Neural progenitor cell (in vitro differentiated cells): ENCODE data around the gene MAP2K1. TPM values are rescaled to one million over a fixed set of nuclear protein-coding genes. Genes with fewer than 3 reads are reported as not detected.
"Not testable (repeated sequence)": the region's sequence is repeated elsewhere in the genome, so short reads cannot be mapped to it uniquely, and the experiment has no call there.

Experiments
- DNase-seq: peaks from one replicate; pipeline ENCODE4 v3.0.0-alpha.2; 2016; ENCODE audit warnings: low spot score
- H2AFZ ChIP-seq: fragments of 200-600 bp; sonication (generic); replicated peaks from 2 replicates; pipeline ENCODE4 v1.6.1; 2016; ENCODE audit warnings: antibody characterized with exemption
- H3F3A ChIP-seq: fragments of 200-600 bp; sonication (generic); 2 replicates; pipeline ENCODE4 v1.6.1; 2016; ENCODE audit warnings: antibody characterized with exemption, low read depth
- H3K27ac ChIP-seq: fragments of 200-600 bp; sonication (generic); 2 replicates; pipeline ENCODE4 v1.5.1; 2016; ENCODE audit warnings: mild to moderate bottlenecking
- H3K27me3 ChIP-seq: fragments of 200-600 bp; sonication (generic); 2 replicates; pipeline ENCODE4 v1.6.1; 2016; ENCODE audit warnings: mild to moderate bottlenecking, moderate library complexity
- H3K36me3 ChIP-seq: fragments of 200-600 bp; sonication (generic); 2 replicates; pipeline ENCODE4 v1.5.1; 2016
- H3K4me1 ChIP-seq: fragments of 200-600 bp; sonication (generic); 2 replicates; pipeline ENCODE4 v1.6.1; 2016; ENCODE audit warnings: mixed run types
- H3K4me2 ChIP-seq: fragments of 200-600 bp; sonication (generic); 2 replicates; pipeline ENCODE4 v1.6.1; 2016
- H3K4me3 ChIP-seq: fragments of 200-600 bp; sonication (generic); 2 replicates; pipeline ENCODE4 v1.5.1; 2016
- H3K79me2 ChIP-seq: fragments of 200-600 bp; sonication (generic); 2 replicates; pipeline ENCODE4 v1.6.1; 2016; ENCODE audit warnings: low read depth
- H3K9ac ChIP-seq: fragments of 200-600 bp; sonication (generic); 2 replicates; pipeline ENCODE4 v1.6.1; 2016
- H3K9me3 ChIP-seq: fragments of 200-600 bp; sonication (generic); 2 replicates; pipeline ENCODE4 v1.5.1; 2016; ENCODE audit warnings: low read depth
- H4K20me1 ChIP-seq: fragments of 200-600 bp; sonication (generic); 2 replicates; pipeline ENCODE4 v1.6.1; 2016; ENCODE audit warnings: low read depth
- H3K27ac Mint-ChIP-seq: 3 replicates; pipeline ENCODE4 v1.8.0; 2021; ENCODE audit warnings: mixed read lengths
- H3K27me3 Mint-ChIP-seq: 2 replicates; pipeline ENCODE4 v1.8.0; 2022; ENCODE audit warnings: low read depth, mild to moderate bottlenecking, inconsistent platforms, moderate library complexity, mixed read lengths; ENCODE audit not compliant: insufficient read depth
- H3K36me3 Mint-ChIP-seq: 3 replicates; pipeline ENCODE4 v1.8.0; 2021; ENCODE audit warnings: mixed read lengths
- H3K4me1 Mint-ChIP-seq: 3 replicates; pipeline ENCODE4 v1.8.0; 2021; ENCODE audit warnings: mixed read lengths
- H3K4me3 Mint-ChIP-seq: 3 replicates; pipeline ENCODE4 v1.8.0; 2021; ENCODE audit warnings: mild to moderate bottlenecking, moderate library complexity, mixed read lengths
- H3K9me3 Mint-ChIP-seq: 3 replicates; pipeline ENCODE4 v1.8.0; 2020; ENCODE audit warnings: mixed read lengths
- CTCF ChIP-seq: fragments of 200-600 bp; sonication (generic); IDR thresholded peaks from 2 replicates; pipeline ENCODE4 v1.5.1; 2017; ENCODE audit warnings: antibody characterized with exemption, mild to moderate bottlenecking
- EZH2 ChIP-seq: fragments of 200-600 bp; sonication (generic); IDR thresholded peaks from 2 replicates; pipeline ENCODE4 v1.6.1; 2017; ENCODE audit warnings: antibody characterized with exemption, mild to moderate bottlenecking, moderate library complexity
- EZH2phosphoT487 ChIP-seq: fragments of 200-600 bp; sonication (generic); IDR thresholded peaks from 2 replicates; pipeline ENCODE4 v1.6.1; 2017; ENCODE audit warnings: antibody characterized with exemption
- total RNA-seq: library from RNA; depleted of rRNA; stranded (reverse); fragments of >200 nt; gene quantifications from 2 replicates; pipeline ENCODE4 v1.2.3, GENCODE V29; 2015; ENCODE audit warnings: low replicate concordance

The MAP2K1 gene
- total RNA-seq, 1 donor from 2014 or later = 55.2 TPM

GRCh38 chr15:66462627-66463026 lies 75.9 kb downstream of the MAP2K1 start:
- Mint-ChIP-seq H3K4me3 (no peak overlapping the region), H3K4me1 (no peaks in the 10 kb centered on the region), H3K9me3 (peaks cover 7% of the 10 kb centered on the region), H3K27me3 (no peaks in the 10 kb centered on the region), H3K36me3 (peaks cover 23% of the 10 kb centered on the region), H3K27ac (no peak overlapping the region)
- H3K79me2 ChIP-seq = no peaks in the 10 kb centered on the region
- H3K27me3 ChIP-seq = no peaks in the 10 kb centered on the region
- no peak overlapping the region for H3K27ac ChIP-seq
- H3F3A ChIP-seq = no peaks in the 10 kb centered on the region
- no peak overlapping the region for H3K9ac ChIP-seq
- H3K4me3 ChIP-seq = no peak overlapping the region
- H3K4me1 ChIP-seq = no peaks in the 10 kb centered on the region
- H4K20me1 ChIP-seq = no peaks in the 10 kb centered on the region
- TF ChIP-seq EZH2phosphoT487 (no peak), EZH2 (no peak), CTCF (no peak)
- no peak overlapping the region for H3K4me2 ChIP-seq
- H3K36me3 ChIP-seq = no peaks in the 10 kb centered on the region
- H3K9me3 ChIP-seq = no peaks in the 10 kb centered on the region
- H2AFZ ChIP-seq = no peak overlapping the region
- DNase-seq = no peak

- H3K27me3 ChIP-seq, H3K27ac ChIP-seq, H3K79me2 ChIP-seq, H3K4me1 Mint-ChIP-seq, H3K36me3 ChIP-seq, H2AFZ ChIP-seq, H3K9me3 ChIP-seq, DNase-seq, H3K27ac Mint-ChIP-seq, H3F3A ChIP-seq, H4K20me1 ChIP-seq, H3K9me3 Mint-ChIP-seq, H3K9ac ChIP-seq, H3K4me3 Mint-ChIP-seq, H3K4me3 ChIP-seq, H3K4me1 ChIP-seq, H3K4me2 ChIP-seq, H3K27me3 Mint-ChIP-seq: not testable (repeated sequence)
- peaks cover 26% of the 10 kb centered on the region for H3K36me3 Mint-ChIP-seq
Observed at GRCh38 chr15:66465294-66465693, 78.6 kb downstream of the MAP2K1 start.

GRCh38 chr15:66467162-66468040 lies 80.7 kb downstream of the MAP2K1 start:
- not testable (repeated sequence) for H2AFZ ChIP-seq, H3K27ac Mint-ChIP-seq, H4K20me1 ChIP-seq, H3K36me3 ChIP-seq, H3K9me3 ChIP-seq, H3K4me1 ChIP-seq, H3K9me3 Mint-ChIP-seq, H3K27ac ChIP-seq, H3K4me3 ChIP-seq, H3F3A ChIP-seq, H3K27me3 Mint-ChIP-seq, H3K9ac ChIP-seq, DNase-seq, H3K79me2 ChIP-seq, H3K27me3 ChIP-seq, H3K4me3 Mint-ChIP-seq, H3K4me1 Mint-ChIP-seq, H3K4me2 ChIP-seq
- H3K36me3 Mint-ChIP-seq = peaks cover 28% of the 10 kb centered on the region

- H3K27me3 Mint-ChIP-seq, H3K4me3 Mint-ChIP-seq, H3K27me3 ChIP-seq, H3K27ac ChIP-seq, H2AFZ ChIP-seq, H3K27ac Mint-ChIP-seq, H3K4me2 ChIP-seq, DNase-seq, H3K9me3 ChIP-seq, H3K4me3 ChIP-seq, H3K9ac ChIP-seq, H3K36me3 ChIP-seq, H3K9me3 Mint-ChIP-seq: not testable (repeated sequence)
- Histone ChIP-seq H3K4me1 (peaks cover 29% of the 10 kb centered on the region), H3K79me2 (peaks cover 10% of the 10 kb centered on the region), H4K20me1 (peaks cover 16% of the 10 kb centered on the region), H3F3A (peaks cover 13% of the 10 kb centered on the region)
- Mint-ChIP-seq H3K36me3 (peaks cover 11% of the 10 kb centered on the region), H3K4me1 (peaks cover 22% of the 10 kb centered on the region)
Observed at GRCh38 chr15:66470825-66471224, 84.1 kb downstream of the MAP2K1 start.
